Kidney (tissue), 14 donors: Measurements from ENCODE around the gene GZMH. TPM values are rescaled to one million over a fixed set of nuclear protein-coding genes. Genes with fewer than 3 reads are reported as not detected.

ENCODE experiments used
- DNase-seq, 5 donors: peaks; one replicate each; pipeline ENCODE4 v3.0.0-alpha.2; 2013 to 2020
- FAIRE-seq: peaks from 2 replicates; lab custom pipeline; 2012; peaks lifted over from hg19 to GRCh38; lab: Jason Lieb, UNC
- H3K27ac ChIP-seq, 2 donors: one replicate each; pipeline ENCODE4 v1.7.0; 2013; ENCODE audit warnings: low read depth in 2 of 2, low read length in 2 of 2, inconsistent platforms in 1 of 2
- H3K27me3 ChIP-seq: one replicate; pipeline ENCODE4 v1.7.1; 2013; ENCODE audit warnings: low read length, inconsistent platforms; ENCODE audit not compliant: control insufficient read depth, insufficient read depth
- H3K36me3 ChIP-seq, 3 donors: one replicate each; pipeline versions ENCODE4 v1.7.0 to v1.7.1; 2013; ENCODE audit warnings: low read length in 3 of 3, control low read depth in 1 of 3, inconsistent platforms in 1 of 3; ENCODE audit not compliant: insufficient read depth in 3 of 3, control insufficient read depth in 2 of 3
- H3K4me1 ChIP-seq, 3 donors: one replicate each; pipeline versions ENCODE4 v1.7.0 to v1.7.1; 2013; ENCODE audit warnings: low read length in 3 of 3, inconsistent platforms in 1 of 3, low read depth in 1 of 3; ENCODE audit not compliant: control insufficient read depth in 2 of 3, insufficient read depth in 2 of 3
- H3K4me3 ChIP-seq, 3 donors: one replicate each; pipeline versions ENCODE4 v1.7.0 to v1.8.1; 2013; ENCODE audit warnings: low read length in 3 of 3, control low read depth in 1 of 3, inconsistent platforms in 1 of 3
- H3K9ac ChIP-seq, 3 donors: one replicate each; pipeline versions ENCODE4 v1.7.0 to v1.7.1; 2013; ENCODE audit warnings: low read length in 3 of 3, control low read depth in 1 of 3, inconsistent platforms in 1 of 3
- H3K9me3 ChIP-seq, 3 donors: one replicate each; pipeline versions ENCODE4 v1.7.0 to v1.7.1; 2013; ENCODE audit warnings: low read length in 3 of 3, control low read depth in 1 of 3, inconsistent platforms in 1 of 3; ENCODE audit not compliant: control insufficient read depth in 2 of 3, insufficient read depth in 1 of 3
- intact Hi-C: fragments of 100-400 bp; cut with DNase I; formaldehyde crosslinking; loops from one replicate; pipeline ENCODE4 v1.11.1; 2022
- polyA plus RNA-seq: library from polyadenylated mRNA; stranded (reverse); fragments of 350-450 nt; fragmentation: Illumina TruSeq; extraction: RNeasy Lipid Tissue Mini Kit (QIAGEN cat#74804); gene quantifications from one replicate; pipeline ENCODE4 v1.2.3, GENCODE V29; 2014; ENCODE audit warnings: low read depth, low replicate concordance; ENCODE audit not compliant: insufficient read depth
- total RNA-seq: library from RNA; stranded (reverse); fragmentation: NEBNext Ultra II Directional; extraction: Animal tissue kit (Norgen Biotek cat#: 25700); gene quantifications from one replicate; pipeline ENCODE4 v1.2.1, GENCODE V29; 2021
- TF ChIP-seq, protein P1 (sequence below): IDR thresholded peaks from 3 replicates; pipeline ENCODE4 v1.5.1; 2012; ENCODE audit warnings: mild to moderate bottlenecking, moderate library complexity, borderline replicate concordance; ENCODE audit not compliant: insufficient read depth; ENCODE audit errors: extremely low read depth
- donor health status: control.
- donor health status: control.
- donor health status: control.
- donor health status: control.
- donor health status: control.
- donor health status: DM: yes; HTN: yes; CAD: no.
- donor health status: Normal renal cell carcinoma (clear cell type).

The GZMH gene
- total and polyA plus RNA-seq, 2 donors from 2014 or later, result 0.91 to 1.9 TPM

DNA sequence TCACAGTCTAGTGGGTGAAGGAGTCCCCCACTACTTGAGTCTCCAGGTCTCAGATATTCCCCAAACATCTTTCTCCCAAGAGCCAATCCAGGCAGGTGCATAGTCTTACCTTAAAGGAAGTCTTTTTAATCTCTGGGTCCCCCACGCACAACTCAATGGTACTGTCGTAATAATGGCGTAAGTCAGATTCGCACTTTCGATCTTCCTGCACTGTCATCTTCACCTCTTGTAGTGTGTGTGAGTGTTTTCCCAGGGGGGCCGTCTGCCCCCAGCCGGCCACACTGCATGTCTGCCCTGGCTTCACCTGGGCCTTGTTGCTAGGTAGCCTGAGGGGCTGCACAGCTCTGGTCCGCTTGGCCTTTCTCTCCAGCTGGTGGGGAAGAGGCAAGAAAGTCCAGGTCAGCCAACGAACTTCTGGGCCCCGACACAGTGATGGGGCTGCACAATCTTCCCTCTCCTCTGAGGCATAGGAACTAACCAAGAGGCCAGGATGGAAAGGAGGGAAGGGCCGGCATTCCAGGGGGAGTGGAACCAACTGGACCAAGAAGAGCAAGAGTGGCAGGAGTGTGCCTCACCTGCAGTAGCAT is 22.4 kb upstream of the GZMH start:
- Histone ChIP-seq H3K4me1 (peaks cover 0 to 2% (median 0%) of the 10 kb centered on the region in 3 donors), H3K27ac (no peak overlapping the region), H3K27me3 (no peaks in the 10 kb centered on the region), H3K36me3 (no peaks in the 10 kb centered on the region), H3K9ac (no peak overlapping the region), H3K4me3 (no peak overlapping the region), H3K9me3 (no peaks in the 10 kb centered on the region)
- DNase-seq (no peak), FAIRE-seq (no peak)
- intact Hi-C loops, result no loop called here
- TF ChIP-seq, protein P1, sequence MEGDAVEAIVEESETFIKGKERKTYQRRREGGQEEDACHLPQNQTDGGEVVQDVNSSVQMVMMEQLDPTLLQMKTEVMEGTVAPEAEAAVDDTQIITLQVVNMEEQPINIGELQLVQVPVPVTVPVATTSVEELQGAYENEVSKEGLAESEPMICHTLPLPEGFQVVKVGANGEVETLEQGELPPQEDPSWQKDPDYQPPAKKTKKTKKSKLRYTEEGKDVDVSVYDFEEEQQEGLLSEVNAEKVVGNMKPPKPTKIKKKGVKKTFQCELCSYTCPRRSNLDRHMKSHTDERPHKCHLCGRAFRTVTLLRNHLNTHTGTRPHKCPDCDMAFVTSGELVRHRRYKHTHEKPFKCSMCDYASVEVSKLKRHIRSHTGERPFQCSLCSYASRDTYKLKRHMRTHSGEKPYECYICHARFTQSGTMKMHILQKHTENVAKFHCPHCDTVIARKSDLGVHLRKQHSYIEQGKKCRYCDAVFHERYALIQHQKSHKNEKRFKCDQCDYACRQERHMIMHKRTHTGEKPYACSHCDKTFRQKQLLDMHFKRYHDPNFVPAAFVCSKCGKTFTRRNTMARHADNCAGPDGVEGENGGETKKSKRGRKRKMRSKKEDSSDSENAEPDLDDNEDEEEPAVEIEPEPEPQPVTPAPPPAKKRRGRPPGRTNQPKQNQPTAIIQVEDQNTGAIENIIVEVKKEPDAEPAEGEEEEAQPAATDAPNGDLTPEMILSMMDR, result no peak

DNA sequence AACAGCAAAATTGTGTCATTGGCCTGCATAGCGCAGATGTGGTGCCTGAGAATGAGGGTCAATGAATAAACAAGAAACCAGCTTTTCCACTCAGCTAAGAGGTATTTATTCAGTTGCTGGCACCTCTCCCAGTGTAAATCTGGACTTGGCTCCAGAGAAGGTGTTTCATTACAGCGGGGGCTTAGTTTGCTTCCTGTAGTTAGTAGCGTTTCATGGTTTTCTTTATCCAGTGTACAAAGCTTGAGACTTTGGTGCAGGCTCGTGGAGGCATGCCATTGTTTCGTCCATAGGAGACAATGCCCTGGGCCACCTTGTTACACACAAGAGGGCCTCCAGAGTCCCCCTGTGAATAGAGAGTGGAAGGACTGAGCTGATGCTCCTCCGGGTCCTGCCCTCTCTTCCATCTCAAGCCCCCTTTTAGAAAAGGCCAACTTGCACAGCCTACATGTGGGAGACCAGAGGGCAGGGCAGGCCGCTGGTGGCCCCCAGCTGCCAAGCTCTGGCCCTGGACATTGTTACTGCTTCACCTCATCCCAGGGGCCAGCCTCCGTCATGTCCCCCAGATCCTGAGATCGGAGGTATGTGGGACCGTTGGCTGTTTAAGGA is 21.5 kb upstream of the GZMH start:
- Histone ChIP-seq H3K27ac (peak overlapping the region in 1 of 2 donors; percentile 48), H3K4me1 (peaks cover 0 to 2% (median 0%) of the 10 kb centered on the region in 3 donors)
- TF ChIP-seq, protein P1, result no peak

DNA sequence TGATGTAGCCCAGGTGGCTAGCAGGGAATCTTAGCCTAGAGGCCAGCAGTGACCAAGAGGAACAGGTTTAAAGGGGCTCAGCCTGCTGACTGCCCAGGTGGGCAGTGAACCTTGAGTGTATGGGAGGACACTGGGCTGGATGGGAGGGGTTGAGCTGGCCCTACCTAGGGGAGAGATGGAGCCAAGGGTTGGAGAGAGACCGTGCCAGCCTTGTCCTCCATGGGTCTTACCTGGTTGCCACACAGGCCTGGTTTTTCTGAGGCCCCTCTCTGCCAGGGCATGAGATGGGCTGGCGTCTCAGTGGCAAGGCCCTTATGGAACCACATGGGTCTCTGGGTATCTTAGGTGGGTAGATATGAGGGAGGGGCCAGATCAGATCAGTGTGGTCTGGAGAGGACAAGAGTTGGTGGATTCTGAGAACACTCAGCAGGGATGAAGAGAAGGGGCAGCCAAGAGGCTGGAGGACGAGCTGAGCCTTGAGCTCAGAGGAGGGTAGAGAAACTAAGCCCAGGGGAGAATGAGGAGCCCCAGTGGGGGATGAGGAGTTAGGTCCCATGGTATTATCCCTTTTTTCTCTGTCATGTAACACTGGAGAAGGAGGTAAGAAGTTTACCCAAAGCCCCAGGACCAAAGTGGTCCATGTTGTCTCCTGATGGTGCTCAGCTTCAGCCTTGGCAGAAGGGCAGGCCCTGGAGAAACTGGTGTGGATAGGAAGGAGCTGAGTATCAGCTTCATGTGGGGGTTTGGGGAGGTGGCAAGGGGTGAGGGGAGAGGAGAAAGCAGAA is 20.8 kb upstream of the GZMH start:
- Histone ChIP-seq H3K4me1 (peaks cover 0 to 2% (median 0%) of the 10 kb centered on the region in 3 donors), H3K36me3 (no peaks in the 10 kb centered on the region), H3K4me3 (no peak overlapping the region), H3K27me3 (no peaks in the 10 kb centered on the region), H3K9me3 (no peaks in the 10 kb centered on the region), H3K27ac (peak overlapping the region in 1 of 2 donors; percentile 48), H3K9ac (no peak overlapping the region)
- DNase-seq (no peak), FAIRE-seq (no peak)
- TF ChIP-seq, protein P1, result no peak
- intact Hi-C loops, result no loop called here

More for the DNA sequence above, 21.5 kb upstream of the GZMH start:
- Histone ChIP-seq H3K4me3 (no peak overlapping the region), H3K9me3 (no peaks in the 10 kb centered on the region), H3K9ac (no peak overlapping the region), H3K27me3 (no peaks in the 10 kb centered on the region), H3K36me3 (no peaks in the 10 kb centered on the region)
- intact Hi-C loops, result no loop called here
- FAIRE-seq (no peak), DNase-seq (peak in 1 of 5 donors; percentile 42)
